NCI-H2196 (cell line): ENCODE measurements around the gene SPOCD1.
A peak's percentile ranks its signal among the peaks of the same experiment; 100 is the strongest.
"Not testable (repeated sequence)": the region's sequence is repeated elsewhere in the genome, so short reads cannot be mapped to it uniquely, and the experiment has no call there.

Source experiments
- DNase-seq: peaks from one replicate; lab custom pipeline; 2025; ENCODE audit not compliant: unreplicated experiment; lab: John Stamatoyannopoulos, UW

The SPOCD1 gene

DNA sequence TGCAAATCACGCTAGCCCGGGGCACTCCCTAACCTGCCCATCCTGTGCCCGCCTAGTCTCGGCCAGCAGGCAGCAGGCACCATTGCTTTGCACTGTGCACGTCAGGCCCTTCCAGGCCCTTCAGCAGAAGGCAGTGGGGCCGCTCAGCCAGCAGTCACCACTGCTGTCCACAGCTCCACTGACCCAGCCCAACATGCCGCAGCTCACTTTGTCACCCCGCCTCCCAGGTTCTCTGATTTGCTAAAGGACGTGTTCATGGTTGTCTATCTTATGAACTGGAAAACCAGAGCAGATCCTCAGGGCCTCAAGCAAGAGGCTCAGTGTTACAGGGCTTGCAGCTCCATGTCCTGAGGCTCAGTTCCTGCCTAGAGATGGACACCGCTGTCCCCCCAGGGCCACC, 14.2 kb upstream of the SPOCD1 start:
- peak; percentile 52 for DNase-seq

DNA sequence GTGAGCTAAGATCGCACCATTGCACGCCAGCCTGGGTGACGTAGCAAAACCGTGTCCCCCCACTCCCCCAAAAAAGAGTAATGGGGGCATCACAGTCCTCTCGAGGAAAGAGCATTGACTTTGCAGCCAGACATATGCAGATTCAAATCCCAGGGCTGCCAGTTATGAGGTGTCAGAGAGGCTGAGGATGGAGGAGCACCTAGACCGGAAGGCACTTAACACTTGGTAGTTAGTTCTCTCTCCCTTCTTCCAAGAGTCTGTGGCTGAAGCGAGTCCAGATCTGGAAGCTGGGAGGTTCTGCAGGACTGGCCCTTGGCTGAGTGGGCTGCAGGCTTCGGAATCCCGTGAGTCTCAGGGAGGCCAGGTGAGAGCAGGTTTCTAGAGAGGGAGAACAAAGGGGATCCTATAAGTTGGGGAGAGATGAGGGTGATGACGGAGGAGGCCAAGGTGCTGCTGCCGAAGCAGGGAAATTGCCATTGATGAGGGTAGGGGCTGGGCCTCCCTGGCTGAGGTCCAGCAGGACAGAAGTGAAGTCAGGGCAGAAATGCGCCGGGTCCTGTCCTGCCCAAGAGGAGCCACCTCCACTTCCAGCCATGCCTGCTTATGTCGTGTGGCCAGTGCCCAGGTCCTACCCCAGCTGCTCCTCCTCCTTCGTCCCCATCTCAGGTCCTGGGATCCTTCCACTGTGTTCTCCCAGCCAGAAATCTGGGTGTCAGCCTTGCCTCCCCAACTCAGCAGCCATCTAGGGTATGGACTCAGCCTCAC, 13.3 kb upstream of the SPOCD1 start:
- DNase-seq, result no peak

DNA sequence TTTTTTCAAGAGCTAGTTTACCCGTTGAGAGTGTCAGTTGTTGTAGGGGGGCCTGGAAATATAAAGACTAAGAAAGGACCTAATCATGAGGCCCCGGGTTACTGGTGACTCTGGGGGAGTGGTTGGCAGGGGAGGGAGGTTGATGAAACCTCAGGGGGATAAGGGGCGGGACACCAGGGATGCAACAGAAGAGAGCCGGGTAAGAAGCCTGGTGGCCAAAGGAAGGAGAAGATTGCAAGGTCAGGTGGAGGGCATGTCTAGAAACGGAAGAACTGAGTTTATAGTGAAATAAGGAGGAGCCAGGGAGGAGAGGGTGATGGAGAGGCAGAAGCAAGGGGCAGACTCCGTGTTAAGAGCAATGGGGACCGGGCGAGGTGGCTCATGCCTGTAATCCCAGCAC, 12.5 kb upstream of the SPOCD1 start:
- DNase-seq, result no peak

- no peak for DNase-seq
These were observed 8.0 kb upstream of the SPOCD1 start for GRCh38 chr1:31823780-31824179.

DNA sequence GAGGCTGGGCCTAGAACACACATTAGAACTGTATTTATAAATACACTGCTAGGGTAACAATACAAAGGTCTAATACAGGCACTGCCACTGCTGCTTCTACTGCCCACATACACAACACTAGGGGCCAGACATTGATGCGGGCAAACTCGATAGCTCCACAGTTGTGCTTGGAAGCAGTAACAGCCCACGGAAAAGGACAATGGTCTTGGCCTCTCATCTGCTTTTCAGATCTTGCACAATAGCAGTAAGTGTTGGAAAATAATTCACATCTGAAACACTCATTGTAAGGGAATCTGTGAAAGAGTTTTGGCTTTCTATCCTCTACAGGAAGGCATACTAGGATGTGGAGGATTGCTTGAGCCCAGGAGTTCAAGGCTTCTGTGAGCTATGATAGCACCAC, 6.9 kb upstream of the SPOCD1 start:
- no peak for DNase-seq

DNA sequence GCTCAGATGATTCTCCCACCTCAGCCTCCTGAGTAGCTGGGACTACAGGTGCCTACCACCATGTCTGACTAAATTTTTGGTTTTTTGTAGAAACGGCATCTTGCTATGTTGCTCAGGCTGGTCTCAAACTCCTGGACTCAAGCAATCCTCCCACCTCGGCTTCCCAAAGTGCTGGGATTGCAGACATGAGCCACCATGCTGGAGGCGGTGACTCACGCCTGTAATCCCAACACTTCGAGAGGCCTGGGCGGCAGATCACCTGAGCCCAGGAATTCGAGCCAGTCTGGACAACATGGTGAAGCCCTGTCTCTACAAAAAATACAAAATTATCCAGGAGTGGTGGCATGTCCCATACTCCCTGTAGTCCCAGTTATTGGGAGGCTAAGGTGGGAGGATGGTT, 4.4 kb upstream of the SPOCD1 start:
- DNase-seq, result not testable (repeated sequence)

- DNase-seq, result no peak
These were observed 2.4 kb upstream of the SPOCD1 start for GRCh38 chr1:31818206-31818605.

GRCh38 chr1:31816947-31817346, 1.1 kb upstream of the SPOCD1 start:
- DNase-seq, result not testable (repeated sequence)

GRCh38 chr1:31816501-31816900, 679 bp upstream of the SPOCD1 start:
- not testable (repeated sequence) for DNase-seq

GRCh38 chr1:31815307-31815645, 546 bp downstream of the SPOCD1 start:
- no peak for DNase-seq

DNA sequence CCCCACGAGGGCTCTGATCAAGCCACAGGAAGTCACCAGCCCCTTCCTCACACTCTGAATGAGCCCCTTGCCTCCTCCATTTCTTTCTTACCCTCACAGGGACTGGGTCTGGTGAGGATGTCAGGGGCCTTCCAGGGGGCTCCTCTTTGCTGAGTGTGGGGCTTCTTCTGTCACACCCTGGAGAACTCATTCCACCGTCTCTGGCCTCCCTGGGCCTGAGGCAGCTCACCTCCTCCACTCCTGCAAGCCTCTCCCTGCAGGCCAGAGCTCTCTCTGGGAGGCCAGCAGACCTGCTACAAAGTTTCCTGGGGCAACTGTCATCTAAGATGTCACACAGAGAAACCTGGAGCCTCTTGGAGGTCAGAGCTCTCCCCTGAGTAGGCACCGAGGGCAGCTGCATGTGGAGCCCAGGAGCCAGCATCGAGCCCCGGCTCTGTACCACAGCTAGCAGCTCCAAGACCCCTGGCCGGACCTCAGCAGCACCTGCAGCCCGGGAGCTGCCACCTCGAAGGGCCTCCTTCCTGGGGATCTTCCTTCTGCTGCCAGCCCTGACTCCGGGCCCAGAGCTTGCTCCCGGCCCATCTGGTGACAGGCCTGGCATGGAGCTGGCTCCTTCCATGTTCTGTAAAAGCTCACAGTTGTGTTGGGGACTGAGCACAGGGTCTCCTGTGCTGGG, 1.1 kb downstream of the SPOCD1 start:
- DNase-seq, result no peak

- no peak for DNase-seq
These were observed 1.7 kb downstream of the SPOCD1 start for GRCh38 chr1:31814041-31814511.

DNA sequence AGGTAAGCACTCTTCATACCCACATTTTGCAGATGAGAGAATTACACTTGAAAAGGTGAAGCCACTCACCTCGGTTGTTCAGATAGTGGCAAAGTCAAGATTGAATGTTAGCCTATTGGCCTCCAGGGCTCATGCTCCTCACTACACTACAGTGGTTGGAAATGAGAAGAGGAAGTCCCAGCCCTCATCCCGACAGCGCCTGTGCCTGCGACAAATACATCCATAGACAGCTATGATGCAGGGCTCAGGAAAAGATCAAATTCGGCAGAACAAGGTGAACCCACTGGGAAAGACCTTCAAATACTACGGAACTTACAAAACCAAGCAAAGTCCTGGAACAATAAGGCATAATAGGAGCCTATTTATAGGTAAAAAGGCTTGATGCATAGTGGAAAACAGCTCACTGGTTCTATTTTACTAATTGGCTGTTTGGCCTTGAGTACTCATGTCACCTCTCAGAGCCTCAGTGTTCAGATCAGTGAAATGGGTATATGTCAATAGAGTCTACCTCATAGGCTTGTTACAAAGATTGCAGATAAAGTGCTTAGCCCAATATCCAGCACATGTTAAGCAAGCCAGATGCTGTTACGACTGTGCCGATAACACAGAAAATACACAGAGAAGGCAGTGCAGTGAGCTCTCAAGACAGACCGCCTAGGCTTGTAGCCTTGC, 3.5 kb downstream of the SPOCD1 start:
- no peak for DNase-seq

DNA sequence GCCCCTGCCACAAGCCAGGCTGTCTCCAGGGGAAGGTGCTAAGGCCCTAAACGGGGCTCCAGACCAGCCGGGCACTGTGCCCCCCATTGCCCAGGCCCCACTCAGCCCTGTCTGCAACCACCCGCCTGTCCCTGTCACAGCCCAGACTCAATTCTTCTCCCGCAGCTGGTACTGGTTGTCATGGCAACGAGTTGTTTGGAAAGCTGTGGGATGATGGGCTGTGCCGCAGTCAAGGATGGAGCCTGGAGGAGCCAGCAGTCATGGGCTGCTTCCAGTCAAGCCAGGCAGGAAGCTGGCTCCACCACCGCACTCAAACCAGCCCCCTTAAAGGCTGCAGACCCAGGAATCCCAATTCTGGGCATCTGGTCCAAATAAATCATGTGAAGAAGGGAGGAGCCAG, 4.2 kb downstream of the SPOCD1 start:
- DNase-seq, result peak; percentile 61

- no peak for DNase-seq
These were observed 6.1 kb downstream of the SPOCD1 start for GRCh38 chr1:31809698-31810097.

DNA sequence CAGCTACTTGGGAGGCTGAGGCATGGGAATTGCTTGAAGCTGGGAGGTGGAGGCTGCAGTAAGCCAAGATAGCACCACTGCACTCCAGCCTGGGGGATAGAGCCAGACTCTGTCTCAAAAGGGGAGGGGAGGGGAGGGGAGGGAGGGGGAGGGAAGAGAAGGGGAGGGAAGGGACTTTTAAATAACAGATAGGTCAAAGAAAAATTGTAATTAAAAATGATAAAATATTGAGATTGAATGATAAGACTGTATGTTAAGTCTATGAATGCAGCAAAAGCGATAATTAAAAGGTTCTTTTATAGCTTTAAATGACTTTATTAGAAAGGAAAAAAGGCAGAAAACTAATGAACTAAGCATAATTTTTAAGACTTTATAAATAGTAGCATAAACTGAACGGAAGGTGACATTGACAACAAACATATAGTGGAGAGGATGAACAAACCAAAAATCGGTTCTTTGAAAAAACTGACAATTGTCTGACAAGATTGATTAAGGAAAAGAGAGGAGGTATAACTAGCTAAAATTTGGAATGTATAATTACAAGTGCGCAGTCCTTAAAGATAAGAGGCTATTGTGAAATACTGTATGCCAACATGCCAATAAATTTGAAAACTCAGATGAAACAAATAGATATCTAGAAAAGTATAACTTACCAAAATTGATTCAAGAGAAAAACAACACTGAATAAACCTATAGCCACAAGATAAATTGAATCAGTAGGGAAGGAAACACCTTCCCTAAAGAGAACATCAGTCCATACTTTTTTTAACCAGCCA, 8.4 kb downstream of the SPOCD1 start:
- DNase-seq, result no peak

DNA sequence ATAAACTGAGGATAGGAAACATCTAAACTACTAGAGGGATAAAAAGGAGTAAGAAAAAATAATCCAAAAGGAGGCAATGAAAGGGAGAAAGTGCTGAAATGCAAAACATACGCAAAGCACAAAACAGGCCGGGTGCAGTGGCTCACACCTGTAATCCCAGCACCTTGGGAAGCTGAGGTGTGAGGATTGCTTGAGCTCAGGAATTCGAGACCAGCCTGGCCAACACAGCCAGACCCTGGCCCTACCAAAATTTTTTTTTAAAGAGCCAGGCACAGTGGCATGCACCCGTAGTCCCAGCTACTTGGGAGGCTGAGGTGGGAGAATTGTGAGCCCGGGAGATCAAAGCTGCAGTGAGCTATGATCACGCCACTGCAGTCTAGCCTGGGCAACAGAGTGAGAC, 10.5 kb downstream of the SPOCD1 start:
- DNase-seq, result no peak

- no peak for DNase-seq
These were observed 11.7 kb downstream of the SPOCD1 start for GRCh38 chr1:31804098-31804497.

DNA sequence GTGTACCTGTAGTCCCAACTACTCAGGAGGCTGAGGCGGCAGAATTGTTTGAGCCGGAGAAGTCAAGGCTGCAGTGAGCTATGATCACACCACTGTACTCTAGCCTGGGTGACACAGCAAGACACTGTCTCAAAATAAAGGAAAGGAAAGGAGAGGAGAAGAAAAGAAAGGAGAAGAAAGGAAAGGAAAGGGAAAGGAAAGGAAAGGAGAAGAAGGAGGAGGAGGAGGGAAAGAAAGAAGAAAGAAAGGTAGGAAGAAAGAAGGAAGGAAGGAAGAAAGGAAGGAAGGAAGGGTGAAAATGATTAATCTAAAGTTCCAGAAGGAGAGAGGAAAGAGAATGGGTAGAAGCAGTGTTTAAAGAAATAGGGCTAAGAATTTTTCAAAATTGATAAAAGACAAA, 12.2 kb downstream of the SPOCD1 start:
- no peak for DNase-seq

GRCh38 chr1:31802190-31803150, 13.4 kb downstream of the SPOCD1 start:
- DNase-seq, result no peak
